ENCODE results near the gene LPAR5.

LPAR5 gene

DNA sequence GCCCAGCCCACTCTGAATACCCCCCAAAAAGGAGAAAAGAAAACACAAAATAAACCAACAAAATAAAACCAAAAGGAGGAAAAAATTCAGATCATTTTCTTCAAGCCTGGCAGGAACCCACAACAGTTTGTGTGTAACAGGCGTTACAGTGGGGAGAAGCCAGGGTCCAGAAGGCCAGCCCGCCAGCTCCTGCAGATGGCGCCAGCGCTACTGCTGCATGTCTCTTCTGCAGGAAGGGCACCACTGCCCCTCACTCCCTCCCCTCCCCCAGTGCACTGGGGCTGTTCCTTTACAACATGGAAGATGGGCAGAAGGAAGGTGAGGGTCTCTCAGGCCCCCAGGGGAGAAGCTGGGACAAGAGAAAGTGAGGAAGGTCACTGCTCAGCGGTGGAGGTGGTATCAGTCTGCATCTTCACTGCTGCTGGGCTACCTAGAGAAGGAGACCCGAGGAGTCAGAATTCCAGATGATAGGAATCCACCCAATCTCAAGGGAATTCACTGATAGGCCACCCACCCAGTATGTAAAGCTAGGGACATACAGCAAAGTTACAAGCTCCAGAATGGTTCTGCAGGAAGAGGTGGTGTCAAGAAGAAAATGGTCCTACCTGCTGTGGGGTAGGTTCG lies 65.4 kb downstream of the LPAR5 start (continued):
- TF ChIP-seq KLF8 (tag by site-specific recombination; IDR thresholded peaks at IDR 0.05) (peak; percentile 36; the same call in 1 of the 2 replicates), ZNF610 (tag by site-specific recombination; IDR thresholded peaks at IDR 0.05; ENCODE audit: borderline replicate concordance) (no peak), HOXD13 (CRISPR knock-in tag; IDR thresholded peaks at IDR 0.05; ENCODE audit: borderline replicate concordance) (no peak), ZNF366 (tag by site-specific recombination; conservative IDR thresholded peaks at IDR 0.05) (peak; percentile 54), ZNF202 (tag by site-specific recombination; IDR thresholded peaks at IDR 0.05; ENCODE audit: borderline replicate concordance) (no peak), ZNF221 (tag by site-specific recombination; IDR thresholded peaks at IDR 0.05; ENCODE audit: borderline replicate concordance) (no peak), ZNF768 (tag by site-specific recombination; IDR thresholded peaks at IDR 0.05) (no peak), WT1 (tag by site-specific recombination; IDR thresholded peaks at IDR 0.05) (0 out of 2 replicates have a peak, but pooled peaks have one; percentile 20), ZNF121 (tag by site-specific recombination; IDR thresholded peaks at IDR 0.05) (no peak), ZNF654 (tag by site-specific recombination; IDR thresholded peaks at IDR 0.05; ENCODE audit: low read depth) (peak; percentile 56), ZNF266 (tag by site-specific recombination; IDR thresholded peaks at IDR 0.05; ENCODE audit: low read depth) (no peak), OSR2 (tag by site-specific recombination; IDR thresholded peaks at IDR 0.05) (peak; percentile 66; the same call in 1 of the 2 replicates), ZNF10 (tag by site-specific recombination; IDR thresholded peaks at IDR 0.05) (no peak), ZNF174 (tag by site-specific recombination; IDR thresholded peaks at IDR 0.05) (no peak), ZFP37 (tag by site-specific recombination; IDR thresholded peaks at IDR 0.05) (no peak), ZNF155 (tag by site-specific recombination; IDR thresholded peaks at IDR 0.05) (no peak), ZNF561 (tag by site-specific recombination; IDR thresholded peaks at IDR 0.05; ENCODE audit: borderline replicate concordance) (no peak), ZNF354C (tag by site-specific recombination; IDR thresholded peaks at IDR 0.05; ENCODE audit: borderline replicate concordance, low read depth) (no peak), ZFP41 (tag by site-specific recombination; IDR thresholded peaks at IDR 0.05; ENCODE audit: borderline replicate concordance) (no peak), ZNF596 (tag by site-specific recombination; IDR thresholded peaks at IDR 0.05) (no peak), GLIS1 (tag by site-specific recombination; IDR thresholded peaks at IDR 0.05) (no peak), ZNF629 (tag by site-specific recombination; IDR thresholded peaks at IDR 0.05) (no peak), YY2 (tag by site-specific recombination; IDR thresholded peaks at IDR 0.05) (no peak), ZNF157 (tag by site-specific recombination; IDR thresholded peaks at IDR 0.05) (no peak), ZNF248 (tag by site-specific recombination; IDR thresholded peaks at IDR 0.05) (no peak), ZNF37A (tag by site-specific recombination; IDR thresholded peaks at IDR 0.05) (no peak), IKZF3 (tag by site-specific recombination; IDR thresholded peaks at IDR 0.05) (0 out of 2 replicates have a peak, but pooled peaks have one; percentile 20), ZNF830 (tag by site-specific recombination; IDR thresholded peaks at IDR 0.05; ENCODE audit: low read depth) (no peak), ZNF558 (tag by site-specific recombination; IDR thresholded peaks at IDR 0.05) (no peak)
- TF ChIP-seq, protein P1, sequence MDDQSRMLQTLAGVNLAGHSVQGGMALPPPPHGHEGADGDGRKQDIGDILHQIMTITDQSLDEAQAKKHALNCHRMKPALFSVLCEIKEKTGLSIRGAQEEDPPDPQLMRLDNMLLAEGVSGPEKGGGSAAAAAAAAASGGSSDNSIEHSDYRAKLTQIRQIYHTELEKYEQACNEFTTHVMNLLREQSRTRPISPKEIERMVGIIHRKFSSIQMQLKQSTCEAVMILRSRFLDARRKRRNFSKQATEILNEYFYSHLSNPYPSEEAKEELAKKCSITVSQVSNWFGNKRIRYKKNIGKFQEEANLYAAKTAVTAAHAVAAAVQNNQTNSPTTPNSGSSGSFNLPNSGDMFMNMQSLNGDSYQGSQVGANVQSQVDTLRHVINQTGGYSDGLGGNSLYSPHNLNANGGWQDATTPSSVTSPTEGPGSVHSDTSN (CRISPR knock-in tag; IDR thresholded peaks at IDR 0.05), result no peak
- TF ChIP-seq, protein P2, sequence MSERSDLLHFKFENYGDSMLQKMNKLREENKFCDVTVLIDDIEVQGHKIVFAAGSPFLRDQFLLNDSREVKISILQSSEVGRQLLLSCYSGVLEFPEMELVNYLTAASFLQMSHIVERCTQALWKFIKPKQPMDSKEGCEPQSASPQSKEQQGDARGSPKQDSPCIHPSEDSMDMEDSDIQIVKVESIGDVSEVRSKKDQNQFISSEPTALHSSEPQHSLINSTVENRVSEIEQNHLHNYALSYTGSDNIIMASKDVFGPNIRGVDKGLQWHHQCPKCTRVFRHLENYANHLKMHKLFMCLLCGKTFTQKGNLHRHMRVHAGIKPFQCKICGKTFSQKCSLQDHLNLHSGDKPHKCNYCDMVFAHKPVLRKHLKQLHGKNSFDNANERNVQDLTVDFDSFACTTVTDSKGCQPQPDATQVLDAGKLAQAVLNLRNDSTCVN (tag by site-specific recombination; optimal IDR thresholded peaks at IDR 0.05), result no peak
- TF ChIP-seq, protein P3, sequence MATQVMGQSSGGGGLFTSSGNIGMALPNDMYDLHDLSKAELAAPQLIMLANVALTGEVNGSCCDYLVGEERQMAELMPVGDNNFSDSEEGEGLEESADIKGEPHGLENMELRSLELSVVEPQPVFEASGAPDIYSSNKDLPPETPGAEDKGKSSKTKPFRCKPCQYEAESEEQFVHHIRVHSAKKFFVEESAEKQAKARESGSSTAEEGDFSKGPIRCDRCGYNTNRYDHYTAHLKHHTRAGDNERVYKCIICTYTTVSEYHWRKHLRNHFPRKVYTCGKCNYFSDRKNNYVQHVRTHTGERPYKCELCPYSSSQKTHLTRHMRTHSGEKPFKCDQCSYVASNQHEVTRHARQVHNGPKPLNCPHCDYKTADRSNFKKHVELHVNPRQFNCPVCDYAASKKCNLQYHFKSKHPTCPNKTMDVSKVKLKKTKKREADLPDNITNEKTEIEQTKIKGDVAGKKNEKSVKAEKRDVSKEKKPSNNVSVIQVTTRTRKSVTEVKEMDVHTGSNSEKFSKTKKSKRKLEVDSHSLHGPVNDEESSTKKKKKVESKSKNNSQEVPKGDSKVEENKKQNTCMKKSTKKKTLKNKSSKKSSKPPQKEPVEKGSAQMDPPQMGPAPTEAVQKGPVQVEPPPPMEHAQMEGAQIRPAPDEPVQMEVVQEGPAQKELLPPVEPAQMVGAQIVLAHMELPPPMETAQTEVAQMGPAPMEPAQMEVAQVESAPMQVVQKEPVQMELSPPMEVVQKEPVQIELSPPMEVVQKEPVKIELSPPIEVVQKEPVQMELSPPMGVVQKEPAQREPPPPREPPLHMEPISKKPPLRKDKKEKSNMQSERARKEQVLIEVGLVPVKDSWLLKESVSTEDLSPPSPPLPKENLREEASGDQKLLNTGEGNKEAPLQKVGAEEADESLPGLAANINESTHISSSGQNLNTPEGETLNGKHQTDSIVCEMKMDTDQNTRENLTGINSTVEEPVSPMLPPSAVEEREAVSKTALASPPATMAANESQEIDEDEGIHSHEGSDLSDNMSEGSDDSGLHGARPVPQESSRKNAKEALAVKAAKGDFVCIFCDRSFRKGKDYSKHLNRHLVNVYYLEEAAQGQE (tag by site-specific recombination; IDR thresholded peaks at IDR 0.05), result no peak
- TF ChIP-seq, protein P4, sequence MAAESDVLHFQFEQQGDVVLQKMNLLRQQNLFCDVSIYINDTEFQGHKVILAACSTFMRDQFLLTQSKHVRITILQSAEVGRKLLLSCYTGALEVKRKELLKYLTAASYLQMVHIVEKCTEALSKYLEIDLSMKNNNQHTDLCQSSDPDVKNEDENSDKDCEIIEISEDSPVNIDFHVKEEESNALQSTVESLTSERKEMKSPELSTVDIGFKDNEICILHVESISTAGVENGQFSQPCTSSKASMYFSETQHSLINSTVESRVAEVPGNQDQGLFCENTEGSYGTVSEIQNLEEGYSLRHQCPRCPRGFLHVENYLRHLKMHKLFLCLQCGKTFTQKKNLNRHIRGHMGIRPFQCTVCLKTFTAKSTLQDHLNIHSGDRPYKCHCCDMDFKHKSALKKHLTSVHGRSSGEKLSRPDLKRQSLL (tag by site-specific recombination; IDR thresholded peaks at IDR 0.05), result no peak
- TF ChIP-seq, protein P5, sequence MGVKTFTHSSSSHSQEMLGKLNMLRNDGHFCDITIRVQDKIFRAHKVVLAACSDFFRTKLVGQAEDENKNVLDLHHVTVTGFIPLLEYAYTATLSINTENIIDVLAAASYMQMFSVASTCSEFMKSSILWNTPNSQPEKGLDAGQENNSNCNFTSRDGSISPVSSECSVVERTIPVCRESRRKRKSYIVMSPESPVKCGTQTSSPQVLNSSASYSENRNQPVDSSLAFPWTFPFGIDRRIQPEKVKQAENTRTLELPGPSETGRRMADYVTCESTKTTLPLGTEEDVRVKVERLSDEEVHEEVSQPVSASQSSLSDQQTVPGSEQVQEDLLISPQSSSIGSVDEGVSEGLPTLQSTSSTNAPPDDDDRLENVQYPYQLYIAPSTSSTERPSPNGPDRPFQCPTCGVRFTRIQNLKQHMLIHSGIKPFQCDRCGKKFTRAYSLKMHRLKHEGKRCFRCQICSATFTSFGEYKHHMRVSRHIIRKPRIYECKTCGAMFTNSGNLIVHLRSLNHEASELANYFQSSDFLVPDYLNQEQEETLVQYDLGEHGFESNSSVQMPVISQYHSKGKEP (tag by site-specific recombination; IDR thresholded peaks at IDR 0.05), result no peak
